ENCODE data around the gene GAL3ST1. TPM values are rescaled to one million over a fixed set of nuclear protein-coding genes. Genes with fewer than 3 reads are reported as not detected.
"Not testable (repeated sequence)": the region's sequence is repeated elsewhere in the genome, so short reads cannot be mapped to it uniquely, and the experiment has no call there.

The GAL3ST1 gene
- total and polyA plus RNA-seq, 3 experiments from 2014 or later, result 0.13 to 0.31 (median 0.13) TPM

DNA sequence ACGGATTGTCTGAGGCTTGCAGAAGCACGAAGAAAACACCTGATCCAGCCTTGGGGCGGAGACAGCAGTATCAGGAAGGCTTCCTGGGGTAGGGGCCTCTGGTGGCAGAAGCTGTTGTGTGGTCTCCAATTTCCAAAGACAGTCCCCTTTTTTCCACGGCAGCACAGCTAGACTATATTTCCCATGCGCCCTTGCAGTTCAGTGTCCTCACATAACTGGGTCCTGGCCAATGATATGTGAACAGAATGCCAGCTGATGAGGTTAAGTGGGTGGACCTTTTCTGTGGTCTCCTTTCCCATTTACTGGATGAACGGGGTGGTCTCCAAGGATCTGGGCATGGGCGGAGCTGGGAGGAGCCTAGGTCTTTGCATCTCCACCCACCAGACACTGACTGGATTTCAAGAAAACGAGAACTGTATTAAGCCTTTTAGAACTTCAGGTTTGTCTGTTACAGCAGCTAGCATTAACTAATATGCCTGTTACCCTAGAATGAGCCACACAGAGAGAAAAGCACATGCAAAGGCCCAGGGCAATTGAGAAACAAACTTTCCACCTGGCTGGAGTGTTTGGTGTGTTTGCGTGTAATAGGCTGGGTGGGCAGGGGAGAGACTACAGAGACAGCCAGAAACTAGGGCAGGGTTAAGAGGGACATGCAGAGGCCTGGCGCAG lies 6.2 kb downstream of the GAL3ST1 start:
- POLR2A ChIA-PET, result no interaction called here

DNA sequence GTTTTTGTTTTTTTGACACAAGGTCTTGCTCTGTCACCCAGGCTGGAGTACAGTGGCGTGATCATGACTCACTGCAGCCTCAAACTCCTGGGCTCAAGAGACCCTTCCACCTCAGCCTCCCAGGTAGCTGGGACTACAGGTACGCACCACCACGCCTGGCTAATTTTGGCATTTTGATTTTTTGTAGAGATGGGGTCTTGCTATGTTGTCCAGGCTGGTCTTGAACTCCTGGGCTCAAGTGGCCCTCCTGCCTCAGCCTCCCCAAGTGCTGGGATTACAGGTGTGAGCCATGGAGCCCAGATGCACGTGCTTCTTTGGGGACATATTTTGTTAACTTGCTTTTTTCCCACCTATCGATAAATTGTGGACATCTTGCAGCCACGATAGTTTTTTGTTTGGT lies 7.2 kb downstream of the GAL3ST1 start:
- POLR2A ChIA-PET; H3K4me3 ChIP-seq (ENCODE audit: low read length); H3K9me3 Mint-ChIP-seq; H3K4me3 Mint-ChIP-seq; H3K27ac ChIP-seq (ENCODE audit: low read depth, low read length); DNase-seq; H3K9me3 ChIP-seq (ENCODE audit: low read length); H3K27me3 ChIP-seq (ENCODE audit: insufficient read depth, low read length, poor library complexity, severe bottlenecking); H3K4me1 Mint-ChIP-seq; H3K4me1 ChIP-seq (ENCODE audit: insufficient read depth, low read length); H3K36me3 ChIP-seq (ENCODE audit: insufficient read depth, low read length); H3K36me3 Mint-ChIP-seq: not testable (repeated sequence)
- Mint-ChIP-seq H3K27me3 (peaks cover 5 to 11% of the 10 kb centered on the region in 2 donors), H3K27ac (peak overlapping the region in 1 of 8 donors; percentile 39)
- CTCF ChIA-PET, result interaction anchor here (0.6 kb wide), 1 partner anchor 482 kb away, joined by 3 read pairs; no protein-coding TSS in a partner anchor

More for the DNA sequence above, 6.2 kb downstream of the GAL3ST1 start:
- DNase-seq, result no peak
- no peaks in the 10 kb centered on the region for H3K36me3 Mint-ChIP-seq
- CTCF ChIA-PET, result no interaction called here
- Histone ChIP-seq H3K4me3 (ENCODE audit: low read length) (no peak overlapping the region), H3K4me1 (ENCODE audit: insufficient read depth, low read length) (no peaks in the 10 kb centered on the region), H3K36me3 (ENCODE audit: insufficient read depth, low read length) (no peaks in the 10 kb centered on the region), H3K9me3 (ENCODE audit: low read length) (no peaks in the 10 kb centered on the region), H3K27ac (ENCODE audit: low read depth, low read length) (no peak overlapping the region), H3K27me3 (ENCODE audit: insufficient read depth, low read length, poor library complexity, severe bottlenecking) (no peaks in the 10 kb centered on the region)
- no peaks in the 10 kb centered on the region for H3K9me3 Mint-ChIP-seq
- peaks cover 0 to 3% (median 0%) of the 10 kb centered on the region in 3 donors for H3K4me1 Mint-ChIP-seq
- H3K27ac Mint-ChIP-seq, result no peak overlapping the region
- H3K4me3 Mint-ChIP-seq, result no peak overlapping the region
- peaks cover 5 to 11% of the 10 kb centered on the region in 2 donors for H3K27me3 Mint-ChIP-seq

DNA sequence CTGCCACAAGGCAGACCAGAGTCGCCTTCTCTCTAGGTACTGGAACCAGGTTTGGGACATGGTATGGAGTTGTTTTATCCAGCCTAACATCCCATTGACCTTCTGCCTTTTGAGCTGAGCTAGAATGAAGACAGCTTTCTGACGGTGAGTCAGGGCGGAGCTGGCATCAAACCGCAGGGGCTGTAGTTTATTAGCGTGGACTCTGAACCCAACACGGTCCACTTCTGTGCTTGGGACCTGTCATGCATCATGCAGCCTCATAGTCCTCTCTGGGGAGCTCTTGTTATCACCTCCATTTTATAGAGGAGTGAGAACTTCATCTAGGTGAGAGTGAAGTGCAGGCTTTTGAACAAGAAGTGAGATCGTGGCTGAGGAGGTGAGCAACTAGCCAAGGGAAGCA lies 8.3 kb downstream of the GAL3ST1 start:
- POLR2A ChIA-PET, result no interaction called here
- CTCF ChIA-PET, result no interaction called here

DNA sequence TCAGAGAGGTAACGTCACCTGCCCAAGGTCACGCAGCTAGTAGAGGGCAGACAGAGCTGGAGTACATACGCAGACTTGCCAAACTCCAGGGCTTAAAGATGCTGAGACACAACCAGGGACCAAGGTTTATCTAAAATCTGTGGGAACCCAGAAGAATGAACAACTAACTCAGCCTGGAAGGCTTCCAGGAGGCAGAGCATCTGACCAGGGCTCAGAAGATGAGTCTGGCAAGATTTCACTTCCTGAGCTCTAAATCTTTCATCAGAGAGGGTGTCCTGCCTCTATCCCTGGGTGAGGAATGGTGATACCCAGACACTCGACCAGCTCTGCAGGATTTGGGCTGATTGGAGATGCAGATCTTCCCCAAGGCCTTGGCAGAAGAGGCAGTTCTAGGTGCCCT lies 9.1 kb downstream of the GAL3ST1 start:
- Histone ChIP-seq H3K36me3 (ENCODE audit: insufficient read depth, low read length) (no peaks in the 10 kb centered on the region), H3K9me3 (ENCODE audit: low read length) (no peaks in the 10 kb centered on the region), H3K27me3 (ENCODE audit: insufficient read depth, low read length, poor library complexity, severe bottlenecking) (no peaks in the 10 kb centered on the region), H3K27ac (ENCODE audit: low read depth, low read length) (no peak overlapping the region), H3K4me1 (ENCODE audit: insufficient read depth, low read length) (no peaks in the 10 kb centered on the region), H3K4me3 (ENCODE audit: low read length) (no peak overlapping the region)
- no peaks in the 10 kb centered on the region for H3K9me3 Mint-ChIP-seq
- H3K4me1 Mint-ChIP-seq, result no peaks in the 10 kb centered on the region
- no peak overlapping the region for H3K27ac Mint-ChIP-seq
- peaks cover 5 to 17% of the 10 kb centered on the region in 2 donors for H3K27me3 Mint-ChIP-seq
- ChIA-PET CTCF (no interaction called here), POLR2A (no interaction called here)
- no peak overlapping the region for H3K4me3 Mint-ChIP-seq
- no peak for DNase-seq
- no peaks in the 10 kb centered on the region for H3K36me3 Mint-ChIP-seq

More for the DNA sequence above, 8.3 kb downstream of the GAL3ST1 start:
- no peaks in the 10 kb centered on the region for H3K36me3 ChIP-seq (ENCODE audit: insufficient read depth, low read length)
- Mint-ChIP-seq H3K27ac (no peak overlapping the region), H3K4me1 (no peaks in the 10 kb centered on the region), H3K36me3 (no peaks in the 10 kb centered on the region), H3K4me3 (no peak overlapping the region), H3K27me3 (peaks cover 5 to 17% of the 10 kb centered on the region in 2 donors), H3K9me3 (no peaks in the 10 kb centered on the region)
- no peaks in the 10 kb centered on the region for H3K27me3 ChIP-seq (ENCODE audit: insufficient read depth, low read length, poor library complexity, severe bottlenecking)
- no peak for DNase-seq
- H3K4me3 ChIP-seq (ENCODE audit: low read length), result no peak overlapping the region
- no peaks in the 10 kb centered on the region for H3K4me1 ChIP-seq (ENCODE audit: insufficient read depth, low read length)
- no peak overlapping the region for H3K27ac ChIP-seq (ENCODE audit: low read depth, low read length)
- no peaks in the 10 kb centered on the region for H3K9me3 ChIP-seq (ENCODE audit: low read length)

DNA sequence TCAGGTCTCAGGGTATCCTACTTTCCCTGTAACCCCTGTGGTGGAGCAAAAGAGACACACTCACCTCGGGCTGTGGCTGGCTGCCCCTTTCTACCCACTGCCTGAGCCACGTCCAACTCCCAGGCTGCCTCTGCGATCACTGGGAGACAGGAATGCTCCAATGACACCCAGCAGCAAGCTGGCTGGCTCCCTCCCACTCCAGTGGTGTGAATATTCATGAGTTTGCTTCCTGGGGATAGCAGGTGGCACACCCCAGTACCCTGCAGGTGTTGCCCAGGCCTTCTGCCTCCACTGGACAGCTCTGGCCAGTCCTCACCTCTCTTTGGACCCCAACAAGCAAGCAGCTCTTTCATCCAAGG lies 9.7 kb downstream of the GAL3ST1 start:
- H3K36me3 Mint-ChIP-seq, result no peaks in the 10 kb centered on the region
- CTCF ChIA-PET, result no interaction called here
- H3K4me1 Mint-ChIP-seq, result no peaks in the 10 kb centered on the region

DNA sequence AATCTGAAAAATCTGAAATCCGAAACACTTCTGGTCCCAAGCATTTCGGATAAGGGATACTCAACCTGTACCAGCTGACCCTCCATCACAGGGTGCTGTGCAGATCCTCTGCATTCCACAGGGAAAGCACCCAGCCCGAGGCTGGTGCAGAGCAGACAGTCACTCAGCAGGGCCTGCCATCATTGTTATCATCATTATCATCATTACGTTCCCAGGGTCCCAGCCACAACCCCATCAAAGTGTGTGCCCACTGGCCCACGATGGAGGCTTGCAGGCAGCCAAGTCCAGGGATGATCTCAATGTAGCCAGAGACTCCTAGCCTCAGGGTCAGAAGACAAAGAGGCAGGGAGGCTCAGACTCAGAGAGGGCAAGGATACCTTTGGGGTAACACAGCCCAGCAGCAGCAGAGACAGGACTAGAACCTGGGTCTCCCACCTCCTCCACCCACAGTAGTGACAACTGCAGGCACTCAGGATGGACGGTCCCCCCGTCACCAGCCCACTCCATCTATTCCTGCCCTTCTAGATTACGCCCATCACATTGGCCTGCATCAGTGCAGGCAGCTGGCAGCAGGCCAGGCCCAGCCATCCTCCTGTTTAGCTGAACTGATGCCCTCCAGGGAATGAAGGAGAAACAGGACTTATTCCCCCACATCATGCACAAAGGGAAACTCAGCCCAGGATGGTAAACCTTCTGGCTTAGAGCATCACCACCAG lies 10.3 kb downstream of the GAL3ST1 start:
- no peak overlapping the region for H3K4me3 Mint-ChIP-seq
- POLR2A ChIA-PET, result no interaction called here
- Histone ChIP-seq H3K4me1 (ENCODE audit: insufficient read depth, low read length) (no peaks in the 10 kb centered on the region), H3K27me3 (ENCODE audit: insufficient read depth, low read length, poor library complexity, severe bottlenecking) (no peaks in the 10 kb centered on the region), H3K36me3 (ENCODE audit: insufficient read depth, low read length) (no peaks in the 10 kb centered on the region), H3K27ac (ENCODE audit: low read depth, low read length) (no peak overlapping the region), H3K9me3 (ENCODE audit: low read length) (no peaks in the 10 kb centered on the region), H3K4me3 (ENCODE audit: low read length) (no peak overlapping the region)
- no peaks in the 10 kb centered on the region for H3K36me3 Mint-ChIP-seq
- CTCF ChIA-PET, result no interaction called here
- DNase-seq, result no peak
- peaks cover 7 to 14% of the 10 kb centered on the region in 2 donors for H3K27me3 Mint-ChIP-seq
- peak overlapping the region in 1 of 8 donors; percentile 91 for H3K27ac Mint-ChIP-seq
- H3K9me3 Mint-ChIP-seq, result no peaks in the 10 kb centered on the region
- H3K4me1 Mint-ChIP-seq, result no peaks in the 10 kb centered on the region

More for the DNA sequence above, 9.7 kb downstream of the GAL3ST1 start:
- Mint-ChIP-seq H3K27me3 (peaks cover 6 to 17% of the 10 kb centered on the region in 2 donors), H3K9me3 (no peaks in the 10 kb centered on the region), H3K4me3 (no peak overlapping the region), H3K27ac (no peak overlapping the region)
- POLR2A ChIA-PET, result no interaction called here
- H3K27ac ChIP-seq (ENCODE audit: low read depth, low read length), result no peak overlapping the region
- no peaks in the 10 kb centered on the region for H3K9me3 ChIP-seq (ENCODE audit: low read length)
- no peaks in the 10 kb centered on the region for H3K36me3 ChIP-seq (ENCODE audit: insufficient read depth, low read length)
- H3K4me1 ChIP-seq (ENCODE audit: insufficient read depth, low read length), result no peaks in the 10 kb centered on the region
- DNase-seq, result no peak
- H3K4me3 ChIP-seq (ENCODE audit: low read length), result no peak overlapping the region
- no peaks in the 10 kb centered on the region for H3K27me3 ChIP-seq (ENCODE audit: insufficient read depth, low read length, poor library complexity, severe bottlenecking)

DNA sequence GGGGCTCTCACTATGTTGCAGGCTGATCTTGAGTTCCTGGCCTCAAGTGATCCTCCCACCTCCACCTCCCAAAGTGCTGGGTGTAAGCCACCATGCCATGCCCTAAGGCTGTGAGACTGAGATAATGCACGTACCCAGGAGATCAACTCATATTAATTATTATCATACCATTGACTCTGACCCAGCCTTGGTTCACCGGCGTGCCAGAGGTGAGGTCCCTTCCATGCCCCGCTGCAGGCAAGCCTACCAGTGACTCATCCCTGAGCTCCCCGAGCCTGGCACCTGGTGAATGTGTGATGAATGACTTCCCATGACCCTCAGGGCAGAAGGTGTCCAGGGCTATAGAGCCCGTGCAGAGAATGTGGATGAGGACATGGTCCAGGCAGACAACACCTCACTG lies 12.1 kb downstream of the GAL3ST1 start:
- no peaks in the 10 kb centered on the region for H3K4me1 Mint-ChIP-seq

DNA sequence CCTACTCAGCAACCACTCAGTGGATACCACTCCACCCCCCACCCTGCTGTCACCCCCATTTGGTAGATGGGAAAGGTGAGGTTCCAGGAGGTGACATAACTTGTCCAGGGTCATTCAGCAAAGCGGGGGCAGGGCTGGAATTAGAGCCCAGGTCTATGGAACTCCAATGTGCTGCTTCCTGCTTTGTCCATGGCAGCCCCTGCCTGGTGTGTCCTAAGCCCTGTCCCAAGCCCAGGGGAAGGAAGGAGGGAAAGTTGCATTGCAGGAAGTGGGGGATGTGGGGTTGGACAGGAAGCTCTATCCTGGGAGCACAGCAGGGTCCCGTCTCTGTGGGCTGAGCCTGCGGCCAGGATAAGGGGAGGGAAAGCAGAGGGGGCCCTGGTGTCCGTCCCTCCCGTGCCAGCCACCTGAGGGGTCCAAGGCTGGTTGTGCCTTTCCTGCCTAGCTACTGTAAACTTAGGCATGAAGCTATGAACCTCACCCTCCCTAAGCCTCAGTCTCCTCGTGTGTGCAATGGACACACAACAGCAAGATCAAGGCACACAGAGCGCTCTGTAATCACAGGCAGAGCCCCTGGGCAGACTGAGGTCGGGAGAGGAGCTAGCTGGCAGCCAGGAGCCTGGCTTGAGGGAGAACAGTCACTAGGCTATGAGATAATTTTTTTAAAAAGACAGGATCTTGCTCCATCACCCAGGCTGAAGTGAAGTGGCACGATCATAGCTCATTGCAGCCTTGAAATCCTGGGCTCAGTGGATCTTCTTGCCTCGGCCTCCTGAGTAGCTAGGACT lies 12.9 kb downstream of the GAL3ST1 start:
- peaks cover 2 to 6% of the 10 kb centered on the region in 2 donors for H3K27me3 Mint-ChIP-seq
- H3K9me3 ChIP-seq (ENCODE audit: low read length), result no peaks in the 10 kb centered on the region

More for the DNA sequence above, 12.1 kb downstream of the GAL3ST1 start:
- H3K27me3 Mint-ChIP-seq, result peaks cover 2 to 6% of the 10 kb centered on the region in 2 donors
- no peak overlapping the region for H3K4me3 ChIP-seq (ENCODE audit: low read length)
- ChIA-PET POLR2A (no interaction called here), CTCF (no interaction called here)
- H3K4me1 ChIP-seq (ENCODE audit: insufficient read depth, low read length), result no peaks in the 10 kb centered on the region
- no peak for DNase-seq
- H3K27me3 ChIP-seq (ENCODE audit: insufficient read depth, low read length, poor library complexity, severe bottlenecking), result no peaks in the 10 kb centered on the region
- H3K9me3 Mint-ChIP-seq, result no peaks in the 10 kb centered on the region
- no peak overlapping the region for H3K4me3 Mint-ChIP-seq
- H3K9me3 ChIP-seq (ENCODE audit: low read length), result no peaks in the 10 kb centered on the region
- no peaks in the 10 kb centered on the region for H3K36me3 Mint-ChIP-seq
- H3K27ac ChIP-seq (ENCODE audit: low read depth, low read length), result no peak overlapping the region
- no peak overlapping the region for H3K27ac Mint-ChIP-seq
- no peaks in the 10 kb centered on the region for H3K36me3 ChIP-seq (ENCODE audit: insufficient read depth, low read length)

More for the DNA sequence above, 12.9 kb downstream of the GAL3ST1 start:
- Histone ChIP-seq H3K4me3 (ENCODE audit: low read length) (no peak overlapping the region), H3K27ac (ENCODE audit: low read depth, low read length) (no peak overlapping the region), H3K36me3 (ENCODE audit: insufficient read depth, low read length) (no peaks in the 10 kb centered on the region), H3K27me3 (ENCODE audit: insufficient read depth, low read length, poor library complexity, severe bottlenecking) (no peaks in the 10 kb centered on the region), H3K4me1 (ENCODE audit: insufficient read depth, low read length) (no peaks in the 10 kb centered on the region)
- no peak for DNase-seq
- Mint-ChIP-seq H3K36me3 (no peaks in the 10 kb centered on the region), H3K9me3 (no peaks in the 10 kb centered on the region), H3K27ac (peak overlapping the region in 1 of 8 donors; percentile 63), H3K4me1 (no peaks in the 10 kb centered on the region), H3K4me3 (no peak overlapping the region)
- ChIA-PET POLR2A (no interaction called here), CTCF (no interaction called here)
